ENCODE measurements around the gene NDUFS7.

The NDUFS7 gene

DNA sequence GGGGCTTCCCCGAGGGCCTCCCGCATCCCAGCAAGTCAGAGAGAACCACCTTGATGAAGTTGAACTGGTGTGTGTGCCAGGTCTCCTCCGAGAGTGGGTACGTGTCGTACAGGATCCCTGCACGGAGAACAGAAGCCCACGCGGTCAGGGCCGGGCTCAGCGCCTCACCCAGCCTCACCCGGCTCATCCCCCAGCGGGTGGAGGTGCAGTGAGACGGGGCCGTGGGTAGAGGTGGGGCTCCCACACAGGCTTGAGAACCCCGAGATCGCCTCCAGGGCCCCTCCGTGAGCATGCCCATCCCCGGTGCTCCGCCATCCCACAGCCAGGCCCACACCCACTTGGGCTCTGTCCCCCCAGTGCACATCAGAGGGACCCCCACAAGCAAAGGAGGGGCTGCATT is 15.4 kb downstream of the NDUFS7 start:
- Histone ChIP-seq H3K4me3 (ENCODE audit: low read depth, low read length) (no peak overlapping the region), H3K9me3 (ENCODE audit: control insufficient read depth, insufficient read depth, low read length) (no peaks in the 10 kb centered on the region), H3K27me3 (ENCODE audit: control insufficient read depth, insufficient read depth, low read length) (no peaks in the 10 kb centered on the region), H3K9ac (ENCODE audit: low read depth, low read length) (no peak overlapping the region), H3K4me1 (ENCODE audit: control insufficient read depth, insufficient read depth, low read length) (no peaks in the 10 kb centered on the region), H3K36me3 (ENCODE audit: control insufficient read depth, insufficient read depth, low read length) (peaks cover 10% of the 10 kb centered on the region)

DNA sequence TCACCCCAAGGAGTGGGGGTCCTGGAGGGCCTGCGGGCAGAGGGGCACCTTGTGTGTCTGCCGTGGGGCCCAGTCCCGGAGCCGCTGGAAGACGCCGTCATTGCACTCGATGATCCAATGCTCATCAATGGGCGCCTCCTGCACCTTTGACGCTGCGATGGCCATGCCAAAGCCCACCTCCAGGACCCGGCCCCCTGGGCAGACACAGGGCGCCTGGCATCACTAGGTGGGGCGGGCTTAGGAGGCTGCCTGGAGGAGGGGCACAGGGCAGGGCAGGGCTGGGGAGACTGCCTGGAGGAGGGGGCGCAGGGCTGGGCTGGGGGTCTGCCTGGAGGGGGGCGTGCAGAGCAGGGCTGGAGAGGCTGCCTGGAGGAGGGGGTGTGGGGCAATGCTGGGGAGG is 16.0 kb downstream of the NDUFS7 start:
- H3K4me1 ChIP-seq (ENCODE audit: control insufficient read depth, insufficient read depth, low read length), result no peaks in the 10 kb centered on the region
- H3K9me3 ChIP-seq (ENCODE audit: control insufficient read depth, insufficient read depth, low read length), result no peaks in the 10 kb centered on the region
- peaks cover 10% of the 10 kb centered on the region for H3K36me3 ChIP-seq (ENCODE audit: control insufficient read depth, insufficient read depth, low read length)
- no peaks in the 10 kb centered on the region for H3K27me3 ChIP-seq (ENCODE audit: control insufficient read depth, insufficient read depth, low read length)
- H3K4me3 ChIP-seq (ENCODE audit: low read depth, low read length), result no peak overlapping the region
- H3K9ac ChIP-seq (ENCODE audit: low read depth, low read length), result no peak overlapping the region

DNA sequence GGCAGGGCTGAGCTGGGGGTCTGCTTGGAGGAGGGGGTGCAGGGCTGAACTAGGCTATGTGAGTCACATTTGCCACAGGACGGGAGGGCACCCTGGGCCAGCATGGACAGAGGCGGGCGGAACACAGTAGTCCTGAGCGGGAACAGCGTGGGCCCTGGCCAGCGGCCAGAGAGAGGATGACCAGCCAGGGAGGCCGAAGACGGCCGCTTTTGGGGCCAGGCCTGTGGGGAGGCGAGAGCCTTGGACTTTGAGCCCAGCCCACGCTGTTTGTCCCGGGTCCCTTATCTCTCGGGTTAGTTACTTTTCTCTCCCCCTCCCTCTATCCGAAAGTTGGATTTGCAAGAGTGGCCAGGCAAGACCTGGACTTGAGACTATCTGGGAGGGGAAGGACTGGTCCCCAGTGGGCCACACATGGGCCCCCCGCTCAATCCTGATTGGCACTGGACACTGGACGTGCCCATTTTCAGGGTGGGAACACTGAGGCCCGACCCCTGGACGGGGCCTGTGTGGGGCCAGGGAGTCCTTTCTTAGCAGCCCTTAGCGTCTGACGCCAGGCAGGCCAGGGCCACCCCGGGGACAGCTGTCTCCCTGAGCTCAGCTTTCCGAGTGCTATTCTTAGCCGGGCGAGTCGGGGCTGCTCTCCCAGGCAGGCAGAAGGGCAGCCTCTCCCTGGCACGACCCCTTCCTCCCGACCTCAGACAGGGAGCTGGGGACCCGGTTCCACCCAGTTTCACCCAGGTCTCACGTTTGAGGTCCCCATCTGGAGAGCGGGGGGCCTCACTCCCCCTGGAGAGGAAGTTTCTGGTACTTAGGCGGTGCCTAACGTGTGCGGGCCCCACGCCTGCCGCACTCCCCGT is 16.8 kb downstream of the NDUFS7 start:
- H3K4me1 ChIP-seq (ENCODE audit: control insufficient read depth, insufficient read depth, low read length), result no peaks in the 10 kb centered on the region
- peak overlapping the region; percentile 52 for H3K4me3 ChIP-seq (ENCODE audit: low read depth, low read length)

DNA sequence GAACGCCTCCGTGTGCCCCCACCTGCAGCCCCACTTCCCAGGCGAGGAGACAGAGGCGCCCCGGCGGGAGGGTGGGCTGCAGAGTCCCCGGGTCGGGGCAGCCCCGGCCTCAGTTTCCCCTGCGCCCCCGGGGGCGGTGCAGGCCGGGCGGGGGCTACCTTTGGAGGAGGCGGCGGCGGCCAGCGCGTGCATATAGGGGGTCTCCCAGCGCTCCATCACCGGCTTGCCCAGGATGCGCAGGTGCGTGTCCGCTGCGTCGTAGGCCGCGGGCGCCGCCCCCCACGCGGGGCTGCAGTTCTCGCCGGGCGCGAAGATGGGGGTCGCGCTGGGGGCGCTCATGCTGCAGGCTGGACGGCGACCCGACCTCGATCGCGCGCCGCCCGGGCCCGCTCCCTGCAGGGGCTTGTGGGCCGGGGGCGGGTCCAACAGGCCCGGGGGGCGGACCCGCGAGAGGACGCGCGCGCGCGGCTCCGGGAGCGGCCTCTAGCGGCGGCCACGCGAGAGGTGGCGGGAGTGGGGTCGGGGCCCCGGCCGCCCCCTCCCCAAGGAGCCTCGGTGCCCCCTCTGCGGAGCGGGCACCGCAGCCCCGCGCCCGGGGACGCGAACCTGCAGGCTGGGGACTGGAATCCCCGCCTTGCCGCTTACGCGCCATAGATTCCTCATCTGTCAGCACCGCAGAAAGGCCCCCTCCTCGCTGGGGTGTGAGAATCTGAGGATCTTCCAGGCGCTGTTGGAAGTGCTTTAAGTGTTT is 17.6 kb downstream of the NDUFS7 start, which contains the start of gene GAMT:
GAMT (minus strand) TSS at position 405 of the 751 bp plus-strand sequence; CDS start at position 339, 66 bp downstream.
- Histone ChIP-seq H3K9ac (ENCODE audit: low read depth, low read length) (peak within 1 kb of the TSS; percentile 12), H3K4me1 (ENCODE audit: control insufficient read depth, insufficient read depth, low read length) (no peaks in the 10 kb centered on the region), H3K27me3 (ENCODE audit: control insufficient read depth, insufficient read depth, low read length) (no peaks in the 10 kb centered on the region), H3K36me3 (ENCODE audit: control insufficient read depth, insufficient read depth, low read length) (peaks cover 6% of the 10 kb centered on the region), H3K4me3 (ENCODE audit: low read depth, low read length) (peak within 1 kb of the TSS; percentile 52), H3K9me3 (ENCODE audit: control insufficient read depth, insufficient read depth, low read length) (no peaks in the 10 kb centered on the region)

More for the DNA sequence above, 16.8 kb downstream of the NDUFS7 start:
- H3K9me3 ChIP-seq (ENCODE audit: control insufficient read depth, insufficient read depth, low read length), result no peaks in the 10 kb centered on the region
- no peak overlapping the region for H3K9ac ChIP-seq (ENCODE audit: low read depth, low read length)
- H3K36me3 ChIP-seq (ENCODE audit: control insufficient read depth, insufficient read depth, low read length), result peaks cover 6% of the 10 kb centered on the region
- H3K27me3 ChIP-seq (ENCODE audit: control insufficient read depth, insufficient read depth, low read length), result no peaks in the 10 kb centered on the region

DNA sequence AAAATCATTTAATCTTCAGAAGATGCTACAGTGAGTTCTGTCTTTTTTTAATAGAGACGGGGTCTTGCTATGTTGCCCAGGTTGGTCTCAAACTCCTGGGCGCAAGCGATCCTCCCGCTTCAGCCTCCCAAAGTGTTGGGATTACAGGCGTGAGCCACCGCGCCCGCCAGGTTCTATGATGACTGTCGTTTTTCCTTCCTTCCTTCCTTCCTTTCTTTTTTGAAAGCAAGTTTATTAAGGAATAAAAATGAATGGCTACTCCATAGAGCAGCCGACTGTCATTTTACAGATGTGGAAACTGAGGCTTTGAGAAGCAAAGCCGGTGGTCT is 18.1 kb downstream of the NDUFS7 start:
- peaks cover 6% of the 10 kb centered on the region for H3K36me3 ChIP-seq (ENCODE audit: control insufficient read depth, insufficient read depth, low read length)
- H3K4me3 ChIP-seq (ENCODE audit: low read depth, low read length), result peak overlapping the region; percentile 52
- no peaks in the 10 kb centered on the region for H3K9me3 ChIP-seq (ENCODE audit: control insufficient read depth, insufficient read depth, low read length)
- no peaks in the 10 kb centered on the region for H3K27me3 ChIP-seq (ENCODE audit: control insufficient read depth, insufficient read depth, low read length)
- H3K9ac ChIP-seq (ENCODE audit: low read depth, low read length), result no peak overlapping the region
- H3K4me1 ChIP-seq (ENCODE audit: control insufficient read depth, insufficient read depth, low read length), result no peaks in the 10 kb centered on the region

DNA sequence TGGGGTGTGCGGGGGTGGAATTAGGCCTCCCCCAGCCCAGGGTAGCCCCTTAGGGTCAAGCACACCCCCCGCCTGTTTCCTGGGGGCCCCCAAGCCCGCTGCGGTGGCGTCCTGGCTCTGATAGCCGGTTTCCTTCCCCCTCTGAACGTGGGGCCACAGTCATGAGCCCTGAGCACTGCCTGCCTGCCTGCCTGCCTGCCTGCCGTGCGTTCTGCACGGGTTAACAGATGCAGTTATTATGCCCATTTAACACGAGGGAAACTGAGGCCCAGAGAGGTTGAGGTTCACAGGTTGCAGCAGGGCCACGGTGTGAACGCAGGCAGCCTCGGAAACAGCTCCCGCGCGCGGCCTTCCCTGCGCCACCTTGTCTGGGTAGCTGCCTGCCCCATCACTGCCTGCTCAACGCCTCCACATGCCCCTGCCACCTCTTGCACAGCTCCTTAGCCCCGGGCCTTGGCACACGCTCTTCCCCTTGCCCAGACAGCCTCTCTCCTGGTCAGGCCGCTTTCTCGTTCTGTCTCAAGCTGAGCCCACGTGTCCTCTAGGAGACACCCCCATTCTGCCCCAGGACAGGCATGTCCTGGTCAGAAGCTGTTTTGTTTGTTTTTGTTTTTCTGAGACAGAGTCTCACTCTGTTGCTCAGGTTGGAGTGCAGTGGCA is 18.8 kb downstream of the NDUFS7 start:
- H3K36me3 ChIP-seq (ENCODE audit: control insufficient read depth, insufficient read depth, low read length), result peaks cover 6% of the 10 kb centered on the region
- no peaks in the 10 kb centered on the region for H3K9me3 ChIP-seq (ENCODE audit: control insufficient read depth, insufficient read depth, low read length)
- H3K4me1 ChIP-seq (ENCODE audit: control insufficient read depth, insufficient read depth, low read length), result no peaks in the 10 kb centered on the region
- H3K9ac ChIP-seq (ENCODE audit: low read depth, low read length), result no peak overlapping the region
- H3K4me3 ChIP-seq (ENCODE audit: low read depth, low read length), result no peak overlapping the region
- no peaks in the 10 kb centered on the region for H3K27me3 ChIP-seq (ENCODE audit: control insufficient read depth, insufficient read depth, low read length)

DNA sequence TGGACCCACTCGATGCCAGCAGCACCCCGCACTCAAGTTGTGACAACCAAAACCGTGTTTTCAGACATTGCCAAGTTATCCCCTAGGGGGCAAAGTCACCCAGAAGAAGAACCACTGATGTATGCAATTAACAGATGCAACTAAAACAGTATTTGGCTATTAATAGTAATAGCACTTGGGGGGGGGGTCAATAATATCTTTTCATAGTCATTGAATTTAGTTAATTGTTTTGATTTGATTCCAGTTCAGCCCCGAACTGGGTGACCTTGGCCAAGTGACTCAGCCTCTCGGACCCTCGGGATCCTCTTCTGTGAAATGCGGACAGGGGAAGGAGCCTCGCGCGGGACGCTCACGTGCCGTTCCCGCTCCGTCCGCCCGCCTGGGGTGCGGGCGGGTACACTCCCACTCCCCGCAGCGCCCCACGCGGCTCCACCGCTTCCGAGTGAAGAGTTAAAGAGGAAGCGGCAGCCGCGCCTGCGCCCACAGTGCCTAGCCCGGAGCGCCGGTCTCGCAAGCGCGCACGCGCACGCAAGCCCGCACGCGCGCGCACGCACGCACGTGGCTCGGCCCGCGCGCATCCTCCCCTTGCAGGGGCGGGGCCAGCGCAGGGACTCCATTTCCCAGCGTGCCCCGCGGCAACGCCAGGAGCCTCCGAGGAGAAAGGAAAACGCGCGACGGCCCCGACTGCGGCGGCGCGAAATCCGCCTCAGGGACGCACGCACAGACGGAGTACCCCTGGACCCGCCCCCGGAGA is 23.2 kb downstream of the NDUFS7 start:
- H3K9ac ChIP-seq (ENCODE audit: low read depth, low read length), result no peak overlapping the region
- H3K4me1 ChIP-seq (ENCODE audit: control insufficient read depth, insufficient read depth, low read length), result peaks cover 4% of the 10 kb centered on the region
- no peaks in the 10 kb centered on the region for H3K9me3 ChIP-seq (ENCODE audit: control insufficient read depth, insufficient read depth, low read length)
- peak overlapping the region; percentile 82 for H3K4me3 ChIP-seq (ENCODE audit: low read depth, low read length)
- peaks cover 25% of the 10 kb centered on the region for H3K36me3 ChIP-seq (ENCODE audit: control insufficient read depth, insufficient read depth, low read length)
- H3K27me3 ChIP-seq (ENCODE audit: control insufficient read depth, insufficient read depth, low read length), result no peaks in the 10 kb centered on the region

DNA sequence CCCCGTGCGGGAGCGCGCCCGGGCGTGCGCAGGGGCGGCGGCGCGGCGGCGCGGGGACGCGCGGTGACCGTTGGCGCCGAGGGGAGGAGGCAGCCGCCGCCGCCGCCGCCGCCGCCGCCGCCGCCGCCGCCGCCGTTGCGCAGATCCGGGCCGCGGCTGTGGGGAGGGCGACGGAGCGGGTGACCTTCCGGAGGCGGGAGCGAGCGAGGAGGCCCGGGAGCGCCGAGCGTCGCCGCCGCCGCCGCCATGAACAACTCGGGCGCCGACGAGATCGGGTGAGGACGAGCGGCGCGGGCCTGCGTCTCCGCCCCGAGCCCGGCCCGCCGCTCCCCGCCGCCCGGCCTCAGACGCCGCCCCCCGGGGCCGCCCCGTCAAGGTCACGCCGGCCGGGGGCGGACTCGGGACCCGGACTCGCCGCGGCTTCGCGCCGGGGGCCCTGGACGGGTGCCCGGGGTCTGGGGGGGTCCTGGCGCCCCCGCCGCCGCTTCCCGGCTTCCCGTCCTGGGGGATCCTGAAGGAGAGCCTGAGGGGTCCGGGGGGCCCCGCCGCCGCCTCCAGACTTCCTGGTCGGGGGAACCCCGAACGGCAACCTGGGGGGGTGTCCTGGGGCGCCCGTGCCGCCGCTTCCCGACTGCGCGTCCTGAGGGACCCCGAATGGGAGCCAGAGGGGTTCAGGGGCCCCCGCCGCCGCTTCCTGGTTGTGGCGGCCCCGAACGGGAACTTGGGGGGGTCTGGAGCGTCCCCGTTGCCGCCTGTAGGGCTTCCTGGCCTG is 24.0 kb downstream of the NDUFS7 start, which contains the start of gene DAZAP1:
DAZAP1 (plus strand) TSS at position 59 of the 772 bp plus-strand sequence; CDS start at position 247, 188 bp downstream.
- H3K4me1 ChIP-seq (ENCODE audit: control insufficient read depth, insufficient read depth, low read length), result peaks cover 4% of the 10 kb centered on the region
- H3K9me3 ChIP-seq (ENCODE audit: control insufficient read depth, insufficient read depth, low read length), result no peaks in the 10 kb centered on the region
- H3K36me3 ChIP-seq (ENCODE audit: control insufficient read depth, insufficient read depth, low read length), result peaks cover 27% of the 10 kb centered on the region
- H3K4me3 ChIP-seq (ENCODE audit: low read depth, low read length), result peak within 1 kb of the TSS; percentile 86
- no peaks in the 10 kb centered on the region for H3K27me3 ChIP-seq (ENCODE audit: control insufficient read depth, insufficient read depth, low read length)
- H3K9ac ChIP-seq (ENCODE audit: low read depth, low read length), result peak within 1 kb of the TSS; percentile 94

DNA sequence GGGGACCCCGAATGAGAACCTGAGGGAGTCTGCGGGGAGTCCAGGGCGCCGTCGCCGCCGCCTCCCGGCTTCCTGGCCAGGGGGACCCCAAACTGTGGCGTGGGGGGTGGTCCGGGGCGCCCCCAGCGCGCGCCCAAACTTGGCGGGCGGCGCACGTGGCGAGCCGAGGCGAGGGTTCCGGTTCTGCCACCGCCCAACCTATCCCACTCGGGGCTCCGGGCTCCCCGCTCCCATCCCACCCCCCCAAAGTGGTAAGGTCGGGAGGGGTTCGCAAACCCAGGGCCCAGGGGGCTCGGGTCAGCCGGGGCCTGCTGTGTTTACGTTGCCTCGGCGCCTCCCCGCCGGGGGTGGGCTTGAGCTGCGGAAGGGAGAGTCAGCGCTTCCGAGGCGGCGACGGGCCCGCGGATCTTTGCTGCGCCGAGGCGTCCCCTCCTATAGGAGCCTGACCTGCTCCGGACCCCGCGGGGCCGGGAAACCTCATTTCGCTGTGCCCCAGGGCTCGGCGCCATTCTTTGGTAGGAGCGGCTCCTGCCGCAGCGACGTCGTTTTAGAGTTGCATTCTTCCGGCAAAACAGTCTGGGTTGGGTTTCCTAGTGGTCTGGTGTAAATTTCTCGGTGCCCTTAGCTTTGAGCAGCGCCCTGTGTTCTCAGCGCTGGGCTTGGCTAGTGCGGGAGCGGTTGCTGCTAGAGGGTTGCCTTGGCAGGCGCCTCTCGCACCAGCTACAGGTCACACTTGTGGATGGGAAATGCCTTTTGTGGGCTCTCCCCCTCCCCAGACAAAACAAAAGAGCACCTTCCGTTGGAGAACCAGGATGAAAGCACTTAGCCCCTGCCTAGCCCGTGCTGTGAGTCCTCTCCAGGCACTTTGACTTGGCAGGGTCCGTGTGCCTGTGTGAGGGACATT is 24.8 kb downstream of the NDUFS7 start:
- Histone ChIP-seq H3K4me1 (ENCODE audit: control insufficient read depth, insufficient read depth, low read length) (peaks cover 4% of the 10 kb centered on the region), H3K36me3 (ENCODE audit: control insufficient read depth, insufficient read depth, low read length) (peaks cover 36% of the 10 kb centered on the region), H3K4me3 (ENCODE audit: low read depth, low read length) (peak overlapping the region; percentile 86), H3K9ac (ENCODE audit: low read depth, low read length) (peak overlapping the region; percentile 94), H3K27me3 (ENCODE audit: control insufficient read depth, insufficient read depth, low read length) (no peaks in the 10 kb centered on the region), H3K9me3 (ENCODE audit: control insufficient read depth, insufficient read depth, low read length) (no peaks in the 10 kb centered on the region)
